ENCODE measurements around the gene ZNF362.
A peak's percentile ranks its signal among the peaks of the same experiment; 100 is the strongest.

Gene ZNF362

GRCh38 chr1:33330361-33330890, 74.1 kb downstream of the ZNF362 start:
- no peak for DNase-seq

- DNase-seq, result no peak
Measured at GRCh38 chr1:33330906-33331305, 74.6 kb downstream of the ZNF362 start.

GRCh38 chr1:33331444-33332356, 75.4 kb downstream of the ZNF362 start:
- DNase-seq, result no peak

GRCh38 chr1:33332357-33332789, 76.1 kb downstream of the ZNF362 start:
- DNase-seq, result no peak

- no peak for DNase-seq
Measured at GRCh38 chr1:33332881-33333280, 76.6 kb downstream of the ZNF362 start.

DNA sequence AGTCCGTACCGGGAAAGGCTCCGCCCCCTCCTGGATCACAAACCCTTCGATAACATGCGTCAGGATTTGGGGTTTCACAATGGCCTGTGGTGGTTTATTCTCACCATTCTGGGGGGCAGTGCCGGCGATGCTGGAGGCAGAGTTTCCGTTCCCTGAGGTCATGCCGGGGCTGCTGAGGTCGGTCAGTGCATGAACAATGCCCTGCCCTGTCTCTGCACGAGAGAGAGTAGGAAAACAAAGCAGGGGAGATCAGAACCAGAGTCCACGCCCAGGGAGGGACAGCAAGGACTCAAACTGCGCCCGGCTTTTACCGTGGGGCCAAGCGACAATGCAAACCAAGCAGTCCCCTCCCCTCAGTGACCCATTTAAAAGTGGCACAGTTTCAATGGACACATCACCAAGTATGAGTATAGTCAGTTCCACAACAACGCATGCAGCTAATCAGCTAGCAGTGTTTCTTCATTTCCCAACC, 77.8 kb downstream of the ZNF362 start:
- DNase-seq, result no peak

- peak; percentile 46 for DNase-seq
Measured at GRCh38 chr1:33335020-33335419, 78.7 kb downstream of the ZNF362 start.

- no peak for DNase-seq
Measured at GRCh38 chr1:33336580-33336979, 80.3 kb downstream of the ZNF362 start.

- DNase-seq, result no peak
Measured at GRCh38 chr1:33337441-33337840, 81.1 kb downstream of the ZNF362 start.

GRCh38 chr1:33338048-33338439, 81.8 kb downstream of the ZNF362 start:
- no peak for DNase-seq

- DNase-seq, result peak; percentile 58
Measured at GRCh38 chr1:33338440-33339211, 82.3 kb downstream of the ZNF362 start.

DNA sequence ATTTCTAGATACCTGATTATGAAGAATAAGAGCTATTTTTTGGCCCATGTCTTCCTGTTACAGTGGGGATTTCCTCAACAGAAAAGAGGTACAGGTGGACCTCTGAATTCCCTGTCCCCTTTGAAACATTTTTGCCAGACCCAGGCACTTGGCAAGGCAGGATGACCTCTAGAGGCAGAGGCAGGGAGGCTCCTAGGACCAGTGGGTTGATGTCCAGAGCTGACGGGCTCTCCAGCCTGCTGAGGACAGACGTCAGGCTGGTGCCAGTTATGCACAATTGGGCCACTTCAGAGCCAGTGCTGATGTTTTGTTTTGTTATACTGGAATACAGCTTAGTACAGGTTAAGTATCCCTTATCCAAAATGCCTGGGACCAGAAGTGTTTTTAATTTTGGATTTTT, 83.1 kb downstream of the ZNF362 start:
- no peak for DNase-seq

DNA sequence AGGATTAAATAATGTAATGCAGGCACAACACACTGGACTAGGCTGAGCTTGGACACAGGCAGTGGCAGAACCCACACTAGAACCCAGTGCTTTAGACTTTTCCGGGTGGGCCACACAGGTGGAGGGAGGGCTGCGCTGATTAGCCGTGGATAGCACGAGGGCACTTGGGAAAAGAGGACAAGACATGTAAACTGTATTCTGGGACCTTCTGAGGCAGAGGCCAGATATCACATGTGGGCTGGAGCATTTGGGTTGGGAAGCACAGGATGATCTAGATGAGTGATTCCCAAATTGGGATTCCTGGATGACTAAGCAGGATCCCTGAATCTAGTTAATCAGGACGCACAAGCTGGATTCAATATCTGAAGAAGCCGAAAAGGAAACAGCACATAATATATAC, 84.9 kb downstream of the ZNF362 start:
- no peak for DNase-seq

GRCh38 chr1:33342041-33342723, 85.9 kb downstream of the ZNF362 start:
- DNase-seq, result no peak

DNA sequence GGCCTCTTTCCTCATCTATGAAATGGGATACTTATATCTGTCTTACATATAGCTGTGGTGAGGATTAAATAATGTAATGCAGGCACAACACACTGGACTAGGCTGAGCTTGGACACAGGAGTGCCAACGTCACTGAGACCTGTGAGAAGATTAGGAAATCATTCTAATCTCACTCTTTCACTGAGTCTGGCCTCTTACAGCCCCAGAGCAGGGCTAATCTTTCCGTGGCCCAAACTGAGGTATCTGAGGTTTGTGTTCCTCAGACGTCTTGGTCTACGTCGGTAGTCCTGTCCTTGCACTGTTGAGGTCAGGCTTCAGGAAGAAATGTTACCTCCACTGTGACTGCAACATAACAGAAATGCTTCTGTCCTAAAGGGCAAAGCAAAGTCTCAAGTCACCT, 87.2 kb downstream of the ZNF362 start:
- peak; percentile 37 for DNase-seq

- DNase-seq, result no peak
Measured at GRCh38 chr1:33344896-33345560, 88.7 kb downstream of the ZNF362 start.

- no peak for DNase-seq
Measured at GRCh38 chr1:33346533-33346926, 90.2 kb downstream of the ZNF362 start.

DNA sequence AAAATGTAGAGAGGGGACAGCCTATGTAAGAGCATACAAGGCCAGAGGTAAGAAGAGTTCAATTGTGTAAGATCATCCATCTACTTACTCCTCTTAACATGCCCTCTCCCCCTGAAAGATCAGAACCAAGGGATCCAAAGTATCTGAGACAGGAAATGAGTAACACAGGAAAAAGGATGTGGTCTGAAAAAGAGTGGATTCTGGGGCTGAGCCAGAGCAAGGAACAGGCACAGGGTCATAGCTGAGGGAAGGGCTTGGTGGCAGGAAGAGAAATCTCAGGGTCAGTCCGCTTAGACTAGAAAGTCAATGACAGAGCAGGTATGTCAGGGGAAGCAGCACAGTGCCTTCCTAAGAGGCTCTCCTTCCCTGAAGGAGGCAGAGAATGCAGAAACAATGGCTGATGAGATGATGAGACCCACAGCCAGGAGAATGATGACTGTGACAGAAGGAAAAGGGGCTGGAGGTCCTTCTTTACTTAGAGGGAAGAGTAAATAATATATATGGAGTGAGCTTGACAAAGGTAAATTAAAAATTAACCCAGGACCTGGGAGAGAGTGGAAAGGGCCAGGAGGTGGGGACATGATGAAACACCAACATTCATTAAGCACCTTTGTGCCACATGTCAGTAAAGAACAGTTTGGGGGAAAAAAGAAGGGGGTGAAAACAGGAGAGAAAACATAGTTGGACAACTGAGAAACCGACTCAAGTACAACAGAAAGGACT, 90.8 kb downstream of the ZNF362 start:
- peak; percentile 29 for DNase-seq

DNA sequence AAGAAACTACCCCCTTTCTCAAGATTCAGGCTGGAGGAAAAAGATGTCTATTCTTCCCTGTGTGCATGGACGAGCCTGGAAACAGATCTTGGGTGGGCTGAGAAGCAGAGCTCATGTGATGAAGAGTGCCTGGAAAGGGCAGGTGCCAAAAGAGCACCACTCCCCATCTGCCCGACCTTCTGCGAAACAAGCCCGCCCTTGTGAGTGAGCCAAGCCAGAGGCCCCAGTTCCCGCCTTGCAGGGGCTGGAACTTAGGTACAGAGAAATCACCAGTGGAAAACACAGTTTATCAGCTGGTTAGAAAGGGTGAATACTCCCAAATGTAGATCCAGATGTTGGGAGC, 91.3 kb downstream of the ZNF362 start:
- DNase-seq, result peak; percentile 34

- DNase-seq, result no peak
Measured at GRCh38 chr1:33348194-33348593, 91.9 kb downstream of the ZNF362 start.

- DNase-seq, result peak; percentile 25
Measured at GRCh38 chr1:33348676-33349080, 92.4 kb downstream of the ZNF362 start.
